Measurements from ENCODE around the gene XXYLT1.

- TF ChIP-seq CTCF (IDR thresholded peaks at IDR 0.05; ENCODE audit: insufficient read depth, low read length, poor library complexity, severe bottlenecking) (no peak), EZH2phosphoT487 (conservative IDR thresholded peaks at IDR 0.05; ENCODE audit: low read length) (no peak)
These were observed 81.1 kb downstream of the XXYLT1 start for GRCh38 chr3:195189821-195190220.

All from SU-DHL-6 (cell line).